SK-MEL-5 (cell line): ENCODE results near the gene PLXNB3. TPM values are rescaled to one million over a fixed set of nuclear protein-coding genes. Genes with fewer than 3 reads are reported as not detected.

ENCODE experiments used
- DNase-seq: peaks from one replicate; pipeline ENCODE4 v3.0.0-alpha.2; 2016; ENCODE audit warnings: low read depth, low spot score
- in situ Hi-C: cut with HindIII; loops from 2 replicates; pipeline ENCODE4 v1.10.0; 2016; ENCODE audit warnings: low sequenced_read_pairs, high pct_unique_total_duplicates, low pct_unique_long_range_greater_than_20kb
- total RNA-seq: library from RNA; depleted of rRNA; stranded (reverse); fragments of >200 nt; shearing (Covaris generic); gene quantifications from 2 replicates; pipeline ENCODE4 v1.2.3, GENCODE V29; 2014

Gene PLXNB3
- total RNA-seq, 1 experiment from 2014 or later = 2.7 TPM

DNA sequence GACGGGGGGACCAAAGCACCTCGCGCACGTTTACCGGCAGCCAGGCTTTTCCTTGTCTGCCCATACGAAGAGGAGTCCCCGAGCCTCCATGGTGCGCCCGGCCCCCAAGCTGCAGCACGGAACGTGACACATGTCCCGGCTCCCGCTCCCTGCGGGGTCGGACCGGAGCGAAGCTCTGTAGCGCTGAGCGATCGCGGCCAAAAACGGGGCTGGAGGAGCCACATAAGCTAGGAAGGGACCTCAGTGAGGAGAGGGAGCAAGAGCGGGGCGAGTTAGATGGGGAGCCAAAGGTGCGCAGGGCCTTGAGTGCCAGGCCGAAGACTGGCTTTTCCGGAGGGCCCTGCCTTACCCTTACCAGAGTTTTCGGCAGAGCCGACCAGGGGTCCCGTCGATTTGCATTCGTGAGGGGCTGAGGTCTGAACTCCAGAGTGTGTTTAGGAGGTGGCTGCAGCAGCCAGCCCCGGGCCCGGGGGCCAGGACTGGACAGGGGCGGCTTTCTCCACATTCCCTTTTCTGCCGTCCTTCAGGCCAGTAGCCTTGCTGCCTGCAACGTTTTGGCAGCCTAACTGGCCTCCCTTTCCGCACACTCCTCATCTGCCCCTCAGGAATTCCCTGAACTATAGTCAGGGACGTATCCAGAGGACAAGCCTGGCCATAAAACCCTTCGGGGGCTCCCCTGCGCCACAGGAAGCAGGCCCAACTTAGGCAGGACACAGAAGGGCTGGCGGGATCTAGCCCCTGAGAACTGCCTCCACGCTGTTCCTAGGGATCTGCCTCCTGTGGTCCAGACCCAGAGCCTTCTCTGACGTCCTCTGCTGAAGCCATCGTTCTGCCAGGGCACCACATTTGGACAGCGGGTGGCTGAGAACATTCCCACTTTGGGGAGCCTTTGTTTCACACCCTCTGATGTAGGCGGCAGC lies 31.1 kb downstream of the PLXNB3 start:
- no peak for DNase-seq
- in situ Hi-C loops = no loop called here

DNA sequence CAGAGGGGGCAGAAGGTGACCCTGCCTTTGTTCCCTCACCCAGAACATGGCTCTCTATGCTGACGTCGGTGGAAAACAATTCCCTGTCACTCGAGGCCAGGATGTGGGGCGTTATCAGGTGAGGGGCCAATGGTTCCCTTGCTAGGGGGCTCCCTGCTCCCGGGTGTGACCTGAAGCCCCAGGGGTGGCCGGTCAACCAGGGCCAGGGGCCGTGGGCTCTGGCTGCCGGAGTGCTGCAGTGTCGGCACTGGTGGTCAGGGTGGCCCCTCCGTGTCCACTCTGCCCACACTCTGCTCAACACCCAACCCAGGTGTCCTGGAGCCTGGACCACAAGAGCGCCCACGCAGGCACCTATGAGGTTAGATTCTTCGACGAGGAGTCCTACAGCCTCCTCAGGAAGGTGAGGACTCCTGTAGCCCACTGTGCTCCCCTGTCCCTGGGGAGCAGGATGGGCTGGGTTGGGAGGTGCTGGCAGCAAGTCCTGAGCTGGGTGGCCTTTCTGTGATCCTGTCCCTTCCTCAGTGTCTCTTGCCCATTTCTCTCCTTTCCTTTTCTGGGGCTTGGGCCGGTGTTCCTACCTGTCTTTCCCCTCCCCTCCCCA lies 33.5 kb downstream of the PLXNB3 start:
- no peak for DNase-seq
- in situ Hi-C loops = no loop called here

DNA sequence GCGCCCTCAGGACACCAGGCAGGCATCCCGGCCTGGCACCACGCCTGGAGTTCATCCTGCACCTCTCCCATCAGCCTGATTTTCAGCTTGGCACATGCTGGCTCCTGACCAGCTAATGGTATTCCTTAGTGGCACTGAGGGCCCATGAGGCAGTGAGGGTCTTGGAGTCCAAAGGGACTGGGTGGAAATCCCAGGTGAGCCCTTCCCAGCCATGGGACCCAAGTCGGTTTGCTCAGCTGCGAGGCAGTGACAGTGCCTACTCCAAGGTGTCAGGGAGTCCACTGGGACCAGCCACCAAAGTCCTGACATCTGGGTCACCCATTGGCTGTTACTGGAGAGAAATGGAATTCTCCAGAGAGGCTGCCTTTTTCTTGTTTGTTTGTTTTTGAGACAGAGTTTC lies 35.3 kb downstream of the PLXNB3 start:
- no peak for DNase-seq
- in situ Hi-C loops = no loop called here

DNA sequence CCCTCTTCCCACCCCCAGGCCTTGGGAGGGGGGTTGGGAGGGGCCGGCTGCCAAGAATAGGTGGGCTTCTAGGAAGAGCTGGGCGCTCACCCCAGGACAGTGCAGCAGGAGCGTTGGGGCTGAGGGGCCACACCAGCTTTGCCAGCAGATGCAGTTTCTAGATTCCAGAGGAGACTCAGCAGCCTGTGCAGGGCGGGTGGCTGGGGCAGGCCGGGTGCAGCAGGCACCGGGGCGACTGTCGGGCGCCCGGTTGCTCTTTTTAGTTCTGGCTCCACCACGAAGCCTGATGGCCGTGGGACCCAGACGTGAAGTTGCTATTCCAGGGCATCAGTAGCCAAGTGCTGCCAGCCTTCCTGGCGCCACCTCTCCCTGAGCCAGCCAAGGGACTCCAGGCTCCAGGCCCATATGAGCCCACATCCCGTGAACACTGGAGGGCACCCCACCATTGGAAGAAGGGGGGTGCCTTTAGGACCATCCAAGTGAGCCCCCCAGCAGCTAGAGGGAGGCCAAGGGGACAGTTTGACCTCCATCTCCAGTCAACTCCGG lies 36.2 kb downstream of the PLXNB3 start:
- DNase-seq = no peak
- in situ Hi-C loops = no loop called here

DNA sequence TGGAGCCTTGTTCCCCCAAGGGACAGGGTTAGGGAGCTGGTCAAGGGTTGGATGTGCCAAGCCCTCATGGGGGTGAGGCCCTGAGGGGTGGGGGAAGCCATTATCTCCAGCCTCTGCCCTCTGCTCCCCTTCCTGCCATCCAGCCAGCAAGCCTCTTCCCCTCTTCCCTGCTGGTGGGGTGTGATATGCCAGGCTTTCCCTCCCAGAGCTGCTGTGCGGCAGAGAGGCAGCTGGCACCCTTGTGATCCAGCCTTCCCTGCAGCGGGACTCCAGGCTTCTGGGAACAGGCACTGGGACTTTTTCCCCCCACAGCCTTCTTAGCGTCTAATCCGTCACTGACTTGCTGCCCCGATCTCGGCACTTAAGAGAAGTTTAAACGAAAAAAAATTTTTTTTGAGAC lies 36.7 kb downstream of the PLXNB3 start:
- DNase-seq = no peak
- in situ Hi-C loops = no loop called here

DNA sequence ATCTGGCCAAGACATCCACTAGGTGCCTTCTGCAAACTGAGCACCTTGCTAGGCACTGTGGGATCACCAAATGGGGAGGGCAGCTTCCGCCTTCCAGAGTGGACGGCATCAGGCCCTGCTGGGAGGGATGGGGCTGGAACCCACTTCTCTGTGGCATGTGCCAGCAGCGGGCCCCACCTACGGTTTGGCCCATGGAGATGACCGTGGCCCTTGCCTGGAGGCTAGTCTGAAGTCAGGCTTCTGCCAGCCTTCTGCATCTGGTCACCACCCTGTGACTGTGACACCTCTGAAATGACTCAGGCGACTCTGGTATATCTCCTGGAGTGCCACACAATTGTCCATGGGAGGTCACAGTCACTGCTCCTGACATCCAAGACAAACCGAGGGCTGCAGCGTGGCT lies 37.6 kb downstream of the PLXNB3 start:
- no peak for DNase-seq
- in situ Hi-C loops = no loop called here

DNA sequence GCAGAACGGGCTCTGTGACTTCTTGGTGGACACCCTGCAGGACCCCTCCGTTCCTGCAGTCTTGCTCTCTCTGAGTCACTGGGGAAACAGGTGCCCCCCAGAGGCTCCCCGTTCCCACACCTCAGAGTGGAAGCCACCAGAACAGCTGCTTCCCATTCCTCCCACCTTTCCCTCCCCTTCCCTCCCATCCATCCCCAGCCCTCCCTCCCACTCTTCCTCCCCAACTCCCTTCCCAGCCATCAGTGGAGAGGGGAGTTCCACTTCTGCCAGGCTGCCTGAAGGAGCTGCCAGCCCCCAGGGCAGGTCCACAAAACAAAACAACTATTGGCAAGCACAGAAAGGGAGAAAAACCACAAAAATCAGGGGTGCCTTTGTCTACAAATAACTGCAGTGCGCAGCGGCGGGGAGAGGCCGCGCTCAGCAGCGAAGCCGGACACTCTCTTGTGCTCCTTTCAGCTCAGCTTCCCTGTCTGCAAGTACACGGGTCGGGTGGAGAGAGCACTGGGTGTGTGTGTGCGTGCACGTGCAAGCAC lies 38.5 kb downstream of the PLXNB3 start:
- DNase-seq = no peak
- in situ Hi-C loops = no loop called here

DNA sequence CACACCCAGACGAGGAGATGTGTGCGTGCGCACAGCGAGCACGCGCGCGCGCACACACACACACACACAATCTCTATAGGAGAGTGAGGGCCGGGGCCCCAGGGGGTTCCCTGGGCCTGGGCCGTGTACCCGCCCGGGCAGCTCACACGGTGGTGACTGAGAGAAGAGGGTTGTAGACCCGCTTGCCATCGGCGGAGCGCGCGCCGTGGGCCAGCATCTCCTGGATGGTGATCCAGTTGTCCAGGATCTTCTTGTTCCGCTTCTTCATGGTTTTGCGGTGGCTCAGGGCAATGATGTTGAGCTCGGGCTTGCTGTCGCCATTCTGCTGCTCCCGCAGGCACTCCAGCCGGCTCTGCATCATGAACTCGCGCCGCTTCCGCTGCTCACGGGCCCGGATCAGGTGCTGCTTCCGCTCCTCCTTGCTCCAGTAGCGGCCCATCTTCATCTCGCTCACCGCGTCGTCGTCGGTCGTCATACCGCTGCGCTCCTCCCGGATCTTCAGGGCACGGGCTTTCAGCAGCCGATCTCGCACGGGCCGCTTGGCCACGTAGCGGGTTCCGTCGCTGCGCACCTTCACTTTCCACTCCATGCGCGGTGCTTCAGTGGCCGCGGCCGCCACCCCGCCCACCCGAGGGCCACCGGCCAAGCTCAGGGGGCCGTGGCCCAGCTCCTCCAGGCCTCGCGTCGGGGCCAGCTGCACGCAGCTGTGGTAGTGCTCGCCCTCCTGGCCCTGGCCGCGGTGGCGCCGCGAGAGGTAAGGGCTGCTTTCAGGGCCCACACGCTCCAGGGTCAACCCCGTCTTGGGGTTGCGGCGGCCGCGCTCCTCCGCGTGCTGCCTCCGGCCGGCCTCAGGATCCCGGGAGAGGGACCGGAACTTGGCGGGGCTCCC lies 39.4 kb downstream of the PLXNB3 start:
- no peak for DNase-seq
- in situ Hi-C loops = no loop called here

DNA sequence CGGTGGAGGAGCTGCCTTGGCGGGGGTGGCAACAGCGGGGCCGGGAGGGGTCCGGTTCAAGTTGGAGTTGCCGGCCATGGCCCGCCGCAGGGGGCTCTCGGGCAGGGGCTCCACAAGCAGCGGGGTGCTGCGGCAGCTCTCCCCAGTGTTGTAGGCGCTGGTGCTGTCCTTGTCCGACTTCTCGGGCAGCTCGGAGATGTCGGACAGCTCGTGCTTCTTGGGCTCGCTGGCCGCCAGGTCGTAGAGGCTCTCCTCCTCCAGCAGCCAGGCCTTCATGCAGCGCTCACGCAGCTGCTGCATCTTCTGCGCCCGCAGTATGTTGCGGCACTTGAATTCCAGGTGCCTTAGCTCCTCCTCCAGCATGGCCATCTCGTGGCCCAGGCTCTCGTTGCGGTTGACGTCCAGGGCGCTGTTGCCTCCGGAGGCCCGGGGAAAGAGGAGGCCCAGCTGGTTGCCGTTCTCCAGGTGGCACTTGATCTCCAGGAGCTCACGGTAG lies 40.1 kb downstream of the PLXNB3 start:
- no peak for DNase-seq
- in situ Hi-C loops = no loop called here

DNA sequence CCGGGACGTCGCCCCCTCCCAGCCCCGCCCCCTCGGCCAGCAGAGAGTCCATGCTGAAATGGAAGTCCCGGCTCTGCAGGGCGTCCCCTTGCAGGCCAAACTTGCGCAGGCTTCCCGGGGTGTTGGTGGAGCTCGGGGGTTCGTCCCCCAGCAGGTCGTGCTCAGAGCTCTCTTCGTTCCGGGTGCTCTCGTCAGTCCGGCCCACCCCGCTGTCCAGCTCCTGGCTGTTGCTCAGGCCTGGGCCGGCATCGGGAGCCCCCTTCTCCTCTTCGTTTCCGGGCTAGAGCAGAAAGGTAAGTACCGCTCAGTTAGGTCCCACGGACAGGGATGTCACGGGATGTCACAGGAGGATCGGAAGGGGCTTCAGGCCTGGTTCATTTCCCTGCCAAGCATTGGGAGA lies 40.6 kb downstream of the PLXNB3 start:
- in situ Hi-C loops = no loop called here

DNA sequence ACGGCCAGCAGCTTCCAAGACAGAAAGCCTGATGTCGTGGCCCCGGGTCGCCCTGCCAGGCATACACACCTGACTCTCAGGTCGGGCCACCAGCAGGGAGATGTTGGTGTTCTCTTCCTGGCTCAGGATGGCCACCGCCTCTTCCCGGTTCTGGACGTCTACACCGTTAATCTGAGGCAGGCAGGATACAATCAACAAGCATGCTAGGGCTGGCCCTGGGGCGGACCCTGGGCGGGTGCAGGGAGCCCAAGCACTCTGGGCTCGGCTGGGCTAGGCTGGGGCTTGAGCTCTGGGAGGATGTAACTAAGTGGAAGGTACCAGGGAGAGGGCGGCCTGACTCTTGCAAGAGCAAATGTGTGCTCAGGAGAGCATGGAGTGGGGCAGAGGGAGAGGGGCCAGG lies 41.4 kb downstream of the PLXNB3 start:
- no peak for DNase-seq
- in situ Hi-C loops = no loop called here

More for the DNA sequence above, 40.6 kb downstream of the PLXNB3 start:
- DNase-seq = no peak

DNA sequence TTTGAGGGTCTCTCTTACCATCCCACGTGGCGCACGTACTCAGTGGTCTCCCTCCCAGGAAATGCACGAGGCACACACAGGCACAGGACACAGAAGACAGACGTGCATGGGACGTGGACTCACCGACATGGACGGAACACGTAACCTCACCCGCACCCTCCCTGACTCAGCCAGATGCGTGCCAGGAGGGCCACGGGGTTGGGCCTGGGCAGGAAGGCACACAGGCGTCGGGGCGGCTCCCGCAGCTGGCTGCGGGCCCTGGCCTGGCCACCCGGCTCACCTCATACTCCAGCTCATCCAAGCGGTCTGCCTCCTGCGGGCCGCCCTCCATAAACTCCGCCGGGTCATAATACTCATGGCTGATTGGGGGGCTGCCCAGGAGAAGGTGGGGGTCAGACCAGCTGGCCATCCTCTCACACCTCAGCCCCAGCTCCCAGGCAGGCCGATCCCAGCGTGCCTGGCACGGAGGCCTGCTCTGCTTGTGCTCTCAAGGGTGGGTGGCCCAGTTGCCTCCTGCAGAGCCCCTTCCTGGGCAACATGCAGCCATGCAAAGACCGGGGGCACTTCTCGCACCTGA lies 43.0 kb downstream of the PLXNB3 start:
- in situ Hi-C loops = no loop called here
- DNase-seq = no peak

DNA sequence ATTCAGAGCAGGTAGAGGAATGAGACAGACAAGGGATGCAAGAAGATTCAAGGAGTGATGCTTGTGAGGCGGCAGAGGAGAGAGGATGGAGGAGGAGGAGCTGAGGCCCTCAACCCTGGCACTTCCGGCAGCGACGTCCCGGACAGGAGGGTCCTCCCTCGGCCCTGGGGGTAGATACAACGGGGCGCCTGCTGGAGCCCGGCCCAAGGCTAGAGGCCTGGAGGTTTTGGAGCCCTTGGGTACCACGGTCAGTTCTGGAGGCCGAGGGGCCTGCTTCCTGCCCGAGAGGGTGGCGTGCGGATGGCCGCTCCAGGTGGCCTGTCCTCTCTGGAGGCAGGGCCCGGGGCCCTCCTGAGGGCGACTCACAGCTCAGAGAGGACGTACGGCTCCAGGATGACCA lies 43.9 kb downstream of the PLXNB3 start:
- in situ Hi-C loops = no loop called here
- DNase-seq = no peak

DNA sequence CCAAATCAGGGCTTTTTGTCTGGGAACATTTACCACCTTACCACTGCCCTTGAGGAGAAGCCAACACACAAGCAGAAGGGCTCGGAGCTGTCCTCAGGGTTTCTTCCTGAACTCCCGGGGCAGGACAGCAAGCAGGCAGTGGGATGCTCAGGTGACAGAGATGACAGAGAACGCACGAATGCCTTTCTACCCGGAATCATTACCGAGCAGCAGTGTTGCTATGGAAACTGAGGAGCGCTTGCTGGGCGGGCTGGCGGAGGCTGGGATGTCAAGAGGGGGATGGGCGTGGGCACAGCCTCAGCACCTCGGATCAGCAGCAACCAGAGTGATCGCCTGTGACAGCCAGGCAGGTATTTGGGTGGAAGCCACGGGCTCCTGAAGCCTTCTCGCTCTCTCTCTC lies 48.2 kb downstream of the PLXNB3 start:
- in situ Hi-C loops = no loop called here
- no peak for DNase-seq

DNA sequence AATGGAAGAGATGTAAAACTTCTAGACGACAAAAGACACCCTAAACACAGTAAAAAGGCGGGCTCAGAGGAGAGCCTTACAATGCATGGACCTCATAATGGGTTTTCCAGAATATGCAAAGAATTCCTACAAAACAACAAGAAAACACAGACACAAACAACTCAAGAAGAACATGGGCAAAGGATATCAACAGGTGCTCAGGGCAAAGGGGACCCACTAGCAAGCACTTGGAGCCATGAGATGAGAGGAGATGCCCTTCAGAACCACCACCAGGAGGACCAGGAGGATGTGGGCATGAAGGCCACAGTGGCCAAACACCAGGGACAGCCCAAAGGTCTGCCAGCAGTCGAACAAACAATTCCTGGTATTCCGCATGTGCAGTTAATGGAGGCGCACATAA lies 49.1 kb downstream of the PLXNB3 start:
- in situ Hi-C loops = no loop called here
- DNase-seq = no peak

DNA sequence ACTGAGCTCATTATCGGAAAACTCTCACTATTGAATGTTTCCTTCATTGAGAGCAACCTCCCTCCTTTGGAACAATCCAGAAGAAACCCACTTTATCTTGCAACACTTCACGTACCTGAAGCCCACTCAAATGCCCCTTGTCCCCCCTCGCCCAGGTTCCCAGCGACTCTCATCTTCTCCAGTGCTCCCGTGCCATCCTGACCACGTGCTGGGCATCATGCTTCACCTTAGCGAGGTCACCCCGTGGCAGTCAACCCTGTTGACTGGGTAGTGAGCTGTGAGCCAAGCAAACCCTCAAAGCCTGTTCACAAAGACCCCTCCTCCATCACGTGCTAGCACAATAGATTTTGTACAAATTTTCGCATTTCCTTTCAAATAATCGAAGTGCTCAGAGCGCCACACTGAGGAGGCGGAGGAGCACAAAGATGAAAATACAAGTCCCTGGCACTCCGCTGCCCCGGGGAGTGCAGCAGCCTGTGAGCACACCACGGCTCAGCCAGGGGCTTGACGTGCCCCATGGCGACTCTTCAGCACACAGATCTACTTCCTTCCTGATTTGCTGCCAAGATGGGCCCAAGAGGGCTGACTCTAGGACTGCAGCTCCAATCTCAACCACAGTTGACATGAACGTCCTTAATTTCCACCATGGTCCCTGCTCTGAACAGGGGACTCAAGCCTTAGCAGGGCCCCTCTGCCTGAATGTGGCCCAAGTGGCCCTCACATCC lies 50.7 kb downstream of the PLXNB3 start:
- DNase-seq = no peak
- in situ Hi-C loops = no loop called here
